Activated T-cell treated with anti-CD3 and anti-CD28 coated beads, Interleukin-2, amount 50 U/mL, for 1 hour (primary cell): ENCODE results near the gene SLC26A4.
A peak's percentile ranks its signal among the peaks of the same experiment; 100 is the strongest.

Source experiments
- DNase-seq: peaks from one replicate; pipeline ENCODE4 v3.0.0-alpha.2; 2020

Gene SLC26A4

DNA sequence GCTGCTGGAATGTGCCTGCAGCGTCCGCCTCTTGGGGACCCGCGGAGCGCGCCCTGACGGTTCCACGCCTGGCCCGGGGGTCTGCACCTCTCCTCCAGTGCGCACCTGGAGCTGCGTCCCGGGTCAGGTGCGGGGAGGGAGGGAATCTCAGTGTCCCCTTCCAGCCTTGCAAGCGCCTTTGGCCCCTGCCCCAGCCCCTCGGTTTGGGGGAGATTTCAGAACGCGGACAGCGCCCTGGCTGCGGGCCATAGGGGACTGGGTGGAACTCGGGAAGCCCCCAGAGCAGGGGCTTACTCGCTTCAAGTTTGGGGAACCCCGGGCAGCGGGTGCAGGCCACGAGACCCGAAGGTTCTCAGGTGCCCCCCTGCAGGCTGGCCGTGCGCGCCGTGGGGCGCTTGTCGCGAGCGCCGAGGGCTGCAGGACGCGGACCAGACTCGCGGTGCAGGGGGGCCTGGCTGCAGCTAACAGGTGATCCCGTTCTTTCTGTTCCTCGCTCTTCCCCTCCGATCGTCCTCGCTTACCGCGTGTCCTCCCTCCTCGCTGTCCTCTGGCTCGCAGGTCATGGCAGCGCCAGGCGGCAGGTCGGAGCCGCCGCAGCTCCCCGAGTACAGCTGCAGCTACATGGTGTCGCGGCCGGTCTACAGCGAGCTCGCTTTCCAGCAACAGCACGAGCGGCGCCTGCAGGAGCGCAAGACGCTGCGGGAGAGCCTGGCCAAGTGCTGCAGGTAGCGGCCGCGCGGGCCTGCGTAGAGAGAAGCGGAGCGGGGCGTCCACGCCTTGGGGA lies 645 bp downstream of the SLC26A4 start:
- peak; percentile 44 for DNase-seq

DNA sequence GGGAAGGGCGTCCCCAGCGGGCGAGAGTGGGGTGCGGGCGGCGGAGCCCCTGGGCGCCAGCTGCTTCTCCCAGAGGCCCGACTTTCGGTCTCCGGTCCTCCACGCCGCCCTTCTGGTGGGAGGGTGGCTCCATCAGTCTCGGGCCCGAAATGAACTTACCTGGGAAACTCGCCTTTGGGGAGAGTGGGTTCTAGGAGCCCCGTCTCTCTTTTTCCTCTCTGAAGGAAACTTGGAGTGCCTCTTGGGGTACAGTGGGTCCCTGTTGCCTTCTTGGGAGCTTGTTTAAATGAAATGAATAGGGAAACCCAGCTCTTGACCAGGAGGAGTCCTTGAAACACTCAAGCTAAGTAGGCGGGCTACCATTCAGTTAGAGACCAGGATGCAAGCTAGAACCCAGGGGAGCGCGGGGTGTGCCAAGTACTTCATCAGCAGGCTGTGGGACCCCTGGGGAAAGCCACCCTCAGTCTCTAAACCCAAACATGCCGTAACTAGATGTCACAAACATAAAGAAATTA lies 1.3 kb downstream of the SLC26A4 start:
- no peak for DNase-seq

DNA sequence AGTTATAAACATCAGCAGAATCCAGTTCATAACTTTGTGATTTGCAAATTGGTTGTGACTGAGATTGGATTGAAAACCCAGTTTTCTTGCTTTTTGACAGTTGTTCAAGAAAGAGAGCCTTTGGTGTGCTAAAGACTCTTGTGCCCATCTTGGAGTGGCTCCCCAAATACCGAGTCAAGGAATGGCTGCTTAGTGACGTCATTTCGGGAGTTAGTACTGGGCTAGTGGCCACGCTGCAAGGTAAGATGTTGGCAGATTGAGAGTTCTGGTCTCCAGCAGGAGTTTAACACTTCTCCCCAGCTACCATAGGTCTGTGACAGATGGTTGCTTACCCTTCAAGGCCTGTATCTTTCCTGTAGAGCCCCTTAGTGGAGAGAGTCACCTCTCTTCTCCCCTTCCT lies 2.6 kb downstream of the SLC26A4 start:
- DNase-seq = no peak

DNA sequence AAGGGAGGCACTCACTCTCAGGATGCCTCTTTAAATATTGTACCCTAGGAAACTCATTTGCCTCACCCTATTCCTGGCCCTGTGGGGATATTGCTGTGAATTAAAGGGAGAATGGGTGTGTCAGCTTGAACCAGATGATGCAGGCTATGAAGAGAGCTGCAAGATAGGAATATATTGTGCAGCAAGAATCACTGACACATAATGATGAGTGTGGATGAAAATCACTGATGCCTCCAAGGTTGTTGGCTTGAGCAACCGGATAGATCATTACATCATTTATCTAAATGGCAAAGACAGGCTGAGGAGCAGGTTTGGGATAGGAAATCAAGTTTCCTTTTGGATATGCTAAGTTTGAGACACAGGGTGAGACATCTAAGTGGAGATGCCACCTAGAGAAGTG lies 6.2 kb downstream of the SLC26A4 start:
- no peak for DNase-seq

DNA sequence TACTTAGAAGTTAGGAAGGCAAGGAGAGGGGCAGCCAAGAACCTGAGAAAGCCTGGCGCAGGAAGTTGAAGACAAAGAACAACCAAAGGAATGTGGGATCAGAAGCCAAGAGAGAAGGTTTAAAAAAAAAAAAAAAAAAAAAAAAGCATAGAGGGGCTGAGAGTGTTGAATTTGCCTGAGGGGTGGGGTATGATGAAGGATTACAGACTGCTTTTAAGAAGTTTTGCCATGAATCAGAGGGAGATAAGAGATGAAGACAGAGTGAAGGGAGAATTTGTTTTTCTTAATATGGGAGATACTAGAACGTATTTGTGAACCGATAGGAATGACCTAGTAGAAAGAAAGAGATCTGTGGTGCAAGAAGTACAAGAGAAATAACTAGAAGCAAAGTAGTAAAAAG lies 6.7 kb downstream of the SLC26A4 start:
- DNase-seq = no peak

DNA sequence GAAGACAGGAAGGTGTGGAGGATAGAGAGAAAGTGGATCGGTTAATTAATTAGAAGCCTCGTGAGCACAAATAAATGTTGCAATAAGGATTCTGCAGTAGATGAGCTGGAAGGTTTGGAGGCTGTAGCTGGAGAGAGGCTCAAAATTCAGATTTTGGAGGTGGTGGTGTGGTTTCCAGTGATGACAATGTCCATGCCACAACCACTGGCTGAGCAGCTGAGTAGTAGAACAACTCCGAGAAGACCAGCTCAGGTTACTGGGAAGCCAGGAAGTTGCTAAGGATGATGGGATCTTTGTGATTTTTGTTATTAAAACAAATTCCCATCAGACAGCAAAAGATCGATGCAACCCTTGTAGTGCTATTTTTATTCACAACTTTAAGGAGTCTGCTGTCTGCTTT lies 7.7 kb downstream of the SLC26A4 start:
- no peak for DNase-seq

DNA sequence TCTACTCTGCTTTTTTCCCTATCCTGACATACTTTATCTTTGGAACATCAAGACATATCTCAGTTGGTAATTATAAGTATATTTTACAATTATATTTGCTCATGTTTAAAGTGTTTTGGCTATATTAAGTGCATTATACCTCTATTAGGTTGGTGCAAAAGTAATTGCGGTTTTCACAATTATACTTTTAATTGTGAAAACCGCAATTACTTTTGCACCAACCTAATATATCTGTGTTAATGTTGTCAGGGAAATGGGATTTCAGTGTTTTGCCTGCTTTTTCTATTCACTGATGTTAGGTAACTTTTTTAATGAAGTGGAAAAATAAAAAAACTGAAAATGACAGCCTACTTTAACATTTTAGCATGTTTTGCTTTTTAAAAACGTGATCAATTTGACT lies 11.6 kb downstream of the SLC26A4 start:
- DNase-seq = no peak

DNA sequence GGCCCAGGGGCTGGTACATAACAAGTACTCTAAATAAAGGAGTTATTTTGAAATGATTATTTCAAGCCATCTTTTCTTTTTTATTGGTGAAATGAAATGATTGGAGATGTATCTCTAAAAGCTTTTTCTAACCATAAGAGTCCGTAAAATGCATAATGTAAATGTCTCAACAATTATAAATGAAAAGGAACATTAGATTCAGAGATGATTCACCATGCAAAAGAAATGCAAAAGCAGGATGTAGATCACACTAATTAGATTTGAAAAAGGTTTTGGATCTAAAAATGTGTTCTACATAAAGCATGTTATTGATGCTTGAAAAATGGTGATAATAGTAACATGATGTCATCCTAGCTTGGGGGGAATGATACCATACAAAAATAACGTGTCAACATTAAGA lies 15.6 kb downstream of the SLC26A4 start:
- no peak for DNase-seq

DNA sequence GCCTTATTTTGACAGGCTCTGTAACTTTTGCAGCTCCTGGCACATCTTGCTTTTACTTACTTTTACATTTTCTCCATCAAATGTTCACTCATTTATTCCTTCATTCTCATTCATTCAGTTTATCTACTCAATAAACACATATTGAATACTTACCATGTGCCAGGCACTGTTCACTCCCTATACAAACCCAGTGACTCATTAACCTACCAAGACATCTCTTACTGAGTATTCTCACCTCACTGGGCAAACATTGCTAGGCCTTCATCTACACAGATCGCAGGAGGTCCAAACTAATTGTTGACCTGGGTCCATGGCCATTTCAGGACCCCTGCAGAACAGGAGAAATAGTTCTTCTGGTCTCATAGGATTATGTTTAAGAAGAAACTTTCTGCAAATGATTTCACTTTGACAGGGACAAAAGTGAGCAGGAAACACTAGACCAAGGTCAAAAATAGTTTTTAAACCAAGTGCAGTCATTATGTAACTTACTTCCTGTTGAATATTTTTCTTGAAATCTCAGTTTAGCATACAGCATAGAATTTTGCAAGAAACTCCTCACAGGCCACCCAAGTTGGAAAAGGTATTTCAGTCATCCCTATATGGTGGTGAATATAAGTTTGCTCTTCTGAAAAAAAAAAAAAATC lies 17.6 kb downstream of the SLC26A4 start:
- DNase-seq = no peak

DNA sequence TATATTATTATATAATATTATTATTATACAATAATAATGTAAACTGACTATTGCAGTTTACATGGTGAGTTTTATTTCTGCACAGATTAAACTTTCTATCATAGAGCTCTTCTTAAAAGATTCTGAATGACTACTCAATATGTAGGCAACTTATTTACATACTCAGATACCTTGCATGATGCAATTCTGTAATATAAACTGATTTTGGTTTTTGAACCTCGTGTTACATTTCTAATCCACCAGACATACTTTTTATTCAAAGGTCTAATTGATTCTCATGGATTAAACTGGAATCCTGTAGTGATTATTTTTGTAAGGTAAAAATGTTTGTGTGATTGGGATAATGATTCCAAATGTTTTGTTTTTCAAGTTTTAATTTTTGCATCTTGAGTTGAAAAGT lies 19.9 kb downstream of the SLC26A4 start:
- no peak for DNase-seq

DNA sequence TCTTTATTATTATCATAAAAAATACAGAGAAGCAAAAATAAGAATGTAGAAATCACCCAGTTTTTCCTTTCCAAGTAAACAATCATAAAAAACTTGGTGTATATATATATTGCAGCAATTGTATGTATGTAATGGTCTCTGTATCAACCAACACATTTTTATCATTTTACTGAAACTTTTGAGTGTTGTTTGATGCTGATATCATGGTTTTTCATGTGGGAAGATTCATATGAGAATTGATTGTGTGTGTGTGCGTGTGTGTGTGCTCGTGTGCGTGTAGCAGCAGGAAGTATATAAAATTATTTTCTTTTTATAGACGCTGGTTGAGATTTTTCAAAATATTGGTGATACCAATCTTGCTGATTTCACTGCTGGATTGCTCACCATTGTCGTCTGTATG lies 22.3 kb downstream of the SLC26A4 start:
- DNase-seq = no peak

DNA sequence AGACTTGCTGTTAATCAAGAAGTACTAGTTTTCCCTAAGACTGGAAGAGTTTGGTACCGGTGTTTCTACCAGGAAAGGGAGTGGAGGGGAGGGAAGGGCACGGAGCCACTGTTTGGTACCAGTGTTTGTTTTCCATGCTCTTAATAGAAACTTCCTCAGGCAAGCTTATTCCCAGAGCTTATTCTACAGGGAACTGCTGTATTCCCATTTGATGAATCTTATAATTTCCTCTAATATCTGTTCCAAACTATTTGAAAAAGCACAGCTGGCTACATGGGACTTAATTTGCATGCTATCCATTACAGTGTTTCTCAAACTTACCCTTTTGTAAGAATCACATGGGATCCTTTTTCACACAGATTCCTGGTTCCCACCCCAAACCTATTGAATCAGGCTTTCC lies 23.7 kb downstream of the SLC26A4 start:
- no peak for DNase-seq

DNA sequence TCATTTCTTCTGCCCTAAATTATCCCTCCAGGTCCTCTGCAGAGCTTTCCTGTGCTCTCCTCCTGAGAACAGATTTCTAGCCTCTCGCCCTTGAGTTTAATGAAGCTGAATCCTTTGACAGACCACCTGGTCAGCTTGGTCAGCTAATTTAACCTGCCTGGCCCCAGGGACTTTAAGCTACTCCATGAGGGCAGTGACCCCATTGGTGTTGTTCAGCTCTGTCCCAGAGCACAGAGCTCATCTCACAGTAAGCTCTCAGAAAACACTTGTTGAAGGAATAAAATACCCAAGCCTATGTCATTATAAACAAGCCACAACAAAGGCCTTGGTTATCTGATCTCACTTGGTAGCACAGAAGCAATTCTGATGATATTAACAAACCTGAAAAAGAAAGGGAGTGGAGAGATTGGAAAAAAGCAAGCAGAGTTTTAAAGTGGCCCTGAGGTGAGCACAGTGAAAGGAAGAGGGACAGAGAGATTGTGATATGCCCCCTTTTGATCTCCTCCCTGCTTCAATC lies 24.4 kb downstream of the SLC26A4 start:
- DNase-seq = no peak

DNA sequence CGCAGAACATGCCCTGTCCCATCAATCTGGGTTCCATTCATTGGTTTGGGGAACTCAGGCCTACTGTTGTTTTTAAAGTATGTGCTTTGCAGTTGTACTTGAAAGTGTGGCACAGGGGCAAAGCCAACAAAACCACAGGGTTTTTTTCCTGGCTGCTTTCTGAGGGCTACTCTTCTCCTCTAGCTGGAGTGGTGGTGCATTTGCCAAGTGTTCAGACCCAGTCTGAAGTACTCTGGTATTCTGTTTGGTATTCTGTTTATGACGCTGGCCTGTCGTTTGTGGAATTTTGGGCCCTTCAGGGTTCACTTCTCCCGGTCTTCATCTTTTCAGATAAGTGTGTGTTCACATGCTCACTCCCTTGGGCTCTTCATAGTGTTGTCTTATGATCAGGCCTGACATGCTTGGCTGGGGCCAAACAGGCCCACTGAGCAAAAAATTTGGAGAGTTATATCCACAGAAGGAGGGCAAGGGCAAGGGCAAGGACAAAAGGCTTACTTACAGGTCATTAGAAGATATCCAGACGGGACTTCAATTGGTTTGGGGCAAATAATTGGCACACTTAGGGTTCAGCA lies 26.3 kb downstream of the SLC26A4 start:
- DNase-seq = no peak

DNA sequence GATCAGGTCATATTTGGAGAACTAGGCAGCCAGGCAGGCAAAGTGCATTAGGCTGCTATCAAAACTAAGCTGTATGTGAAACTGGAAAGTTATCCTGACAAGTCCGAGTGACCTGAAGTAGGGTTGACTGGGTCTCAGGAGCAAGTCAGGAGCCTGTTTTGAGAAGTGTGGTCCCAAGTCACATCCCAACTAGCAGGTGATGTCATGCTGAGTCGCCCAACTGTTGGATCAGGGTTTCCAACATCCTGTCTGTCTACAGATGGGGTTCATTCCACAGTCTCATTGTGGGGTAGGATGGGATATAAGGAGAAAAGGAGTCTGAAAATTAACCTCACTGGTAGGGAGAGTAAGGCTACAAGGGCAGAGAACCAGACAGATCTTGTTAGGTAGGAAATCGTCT lies 27.0 kb downstream of the SLC26A4 start:
- DNase-seq = no peak

DNA sequence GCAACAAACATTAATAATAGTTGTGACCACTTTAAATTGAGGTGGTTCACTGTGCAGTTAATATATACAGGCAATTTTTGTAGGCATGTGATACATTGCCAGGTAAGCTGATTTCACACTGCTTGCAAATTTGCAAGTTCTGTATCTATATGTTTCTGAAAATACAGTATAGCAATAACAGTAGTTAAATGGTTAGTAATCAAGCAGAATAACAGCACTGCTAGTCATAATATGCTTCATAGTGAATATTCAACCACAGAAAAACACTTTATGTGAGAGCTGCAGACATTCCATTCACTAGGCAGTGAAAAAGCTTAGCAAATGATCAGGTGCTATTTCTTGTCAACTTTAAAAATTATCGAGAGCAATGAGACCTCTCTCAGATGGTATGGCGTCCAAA lies 28.9 kb downstream of the SLC26A4 start:
- DNase-seq = no peak

DNA sequence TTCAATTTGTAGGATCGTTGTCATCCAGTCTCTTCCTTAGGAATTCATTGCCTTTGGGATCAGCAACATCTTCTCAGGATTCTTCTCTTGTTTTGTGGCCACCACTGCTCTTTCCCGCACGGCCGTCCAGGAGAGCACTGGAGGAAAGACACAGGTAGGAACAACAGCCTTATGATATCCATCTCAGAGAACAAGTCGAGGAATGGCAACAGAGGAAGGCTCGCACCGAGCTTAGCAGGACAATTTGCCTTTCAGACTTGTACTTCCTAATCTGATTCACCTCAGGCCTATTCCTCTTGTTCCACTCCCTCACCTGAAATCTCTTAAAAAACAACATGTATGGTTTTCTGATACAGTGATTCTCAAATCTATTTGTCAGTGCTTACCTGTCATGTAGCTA lies 29.5 kb downstream of the SLC26A4 start:
- DNase-seq = no peak

DNA sequence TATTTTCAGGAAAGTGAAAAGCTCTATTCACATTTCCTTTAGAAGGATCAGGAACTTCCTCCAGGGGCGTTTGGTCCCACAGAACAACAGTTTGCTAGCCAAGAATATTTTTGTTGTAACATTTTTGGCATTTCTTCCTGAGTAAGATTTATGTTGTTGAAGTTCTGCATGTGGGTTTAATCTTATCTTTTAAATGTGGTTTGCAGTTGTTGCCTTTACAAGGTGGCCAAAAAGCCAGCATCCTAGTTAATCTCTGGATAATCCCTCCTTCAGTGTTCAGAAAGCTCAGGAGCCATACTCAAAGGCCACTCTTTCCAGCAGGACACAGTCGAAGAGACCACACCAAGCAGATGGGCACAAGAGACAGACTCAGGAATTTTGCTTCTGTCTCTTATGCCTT lies 30.0 kb downstream of the SLC26A4 start:
- no peak for DNase-seq

DNA sequence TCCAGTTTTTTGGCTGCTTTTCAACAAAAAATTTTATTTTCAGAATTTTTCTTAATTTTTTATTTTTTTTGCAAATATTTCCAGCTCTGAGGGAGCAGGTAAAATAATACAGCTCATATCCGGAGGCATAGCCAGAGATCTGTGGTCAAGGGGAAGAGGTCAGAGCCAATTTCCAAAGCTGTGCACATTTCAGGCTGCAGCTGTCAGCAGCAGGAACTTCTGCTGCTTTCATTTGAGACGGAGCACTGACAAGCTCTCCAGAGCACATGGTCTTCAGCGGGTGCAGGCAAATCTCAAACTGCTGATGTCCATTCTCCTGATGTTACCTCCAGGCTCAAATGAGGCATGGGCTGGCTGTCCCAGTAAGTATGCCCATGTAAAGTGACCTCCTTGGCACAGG lies 31.1 kb downstream of the SLC26A4 start:
- DNase-seq = no peak

DNA sequence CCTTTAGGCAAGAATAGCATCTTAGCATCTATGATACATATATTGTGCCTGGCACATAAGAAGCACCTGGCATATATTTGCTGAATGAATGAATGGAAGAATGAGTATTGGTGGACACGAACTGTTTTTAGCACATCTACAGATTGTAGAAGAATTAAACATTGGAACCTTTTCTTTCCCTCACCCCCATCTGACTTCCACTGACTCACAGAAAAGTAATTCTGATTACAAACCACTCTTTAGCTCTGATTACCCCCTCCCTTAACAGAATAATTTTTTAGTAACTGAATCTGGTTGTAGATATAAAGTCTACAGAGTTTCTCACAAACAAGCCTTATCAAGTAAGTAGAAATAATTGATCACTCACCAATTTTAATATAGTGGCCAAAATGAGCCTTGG lies 31.9 kb downstream of the SLC26A4 start:
- no peak for DNase-seq

DNA sequence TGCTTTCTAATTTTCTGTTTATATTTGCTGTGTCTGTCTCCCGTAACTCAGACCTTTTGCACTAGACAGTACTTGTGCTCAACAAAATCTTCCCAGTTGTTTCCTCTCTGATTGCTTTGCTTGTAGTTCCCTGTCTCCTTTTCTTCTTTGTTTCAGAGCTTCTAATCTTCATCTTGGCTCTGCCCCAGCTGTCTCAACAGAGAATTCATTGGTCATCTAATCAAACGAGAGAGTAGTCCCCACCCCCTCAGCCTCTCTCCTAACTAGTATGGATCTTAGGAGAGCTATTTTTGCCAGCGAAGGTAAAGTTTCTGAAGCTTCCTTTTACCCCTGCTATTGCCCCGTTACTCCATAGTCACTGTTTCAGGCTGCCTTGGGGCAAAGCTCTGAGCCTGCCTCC lies 32.8 kb downstream of the SLC26A4 start:
- DNase-seq = no peak

DNA sequence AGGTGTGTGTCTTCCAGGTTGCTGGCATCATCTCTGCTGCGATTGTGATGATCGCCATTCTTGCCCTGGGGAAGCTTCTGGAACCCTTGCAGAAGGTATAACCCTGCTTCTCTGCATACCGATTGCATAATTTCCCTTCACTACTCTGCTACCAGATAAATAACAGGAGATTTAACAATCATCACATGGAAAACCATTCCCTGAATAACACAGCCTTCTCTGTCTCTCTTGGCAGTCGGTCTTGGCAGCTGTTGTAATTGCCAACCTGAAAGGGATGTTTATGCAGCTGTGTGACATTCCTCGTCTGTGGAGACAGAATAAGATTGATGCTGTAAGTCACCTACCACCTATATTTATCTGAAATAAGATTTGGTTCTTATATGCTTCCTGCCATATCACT lies 33.8 kb downstream of the SLC26A4 start:
- no peak for DNase-seq

DNA sequence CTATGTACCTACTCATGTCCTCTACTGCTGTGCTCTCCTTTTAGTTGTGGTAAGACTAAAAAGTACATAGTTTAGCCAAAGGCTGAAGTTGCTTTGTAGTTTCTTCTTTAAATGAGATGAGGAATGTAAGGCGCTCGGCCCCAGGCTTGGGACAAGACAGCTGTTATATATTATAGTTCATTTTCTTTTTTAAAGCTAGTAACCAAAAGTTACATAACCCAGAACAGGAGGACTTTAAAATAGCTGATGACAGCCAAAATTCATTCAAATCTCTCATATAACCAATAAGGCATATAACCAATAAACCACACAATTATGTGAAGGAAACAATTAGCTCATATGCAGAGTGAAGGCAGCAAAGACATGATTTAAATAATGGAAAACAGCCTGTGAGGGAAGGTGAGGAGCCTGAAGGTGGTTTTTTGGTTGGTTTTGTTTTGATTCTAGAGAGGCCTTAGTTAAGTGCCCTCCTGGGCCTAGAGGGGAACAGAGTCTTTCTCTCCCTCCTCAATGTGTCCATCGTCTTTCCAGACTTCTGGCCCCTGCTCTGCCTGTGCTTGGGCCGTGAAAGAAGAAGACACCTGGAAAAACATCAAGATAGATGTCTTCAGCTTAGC lies 35.8 kb downstream of the SLC26A4 start:
- DNase-seq = no peak
